SH-SY5Y (cell line): ENCODE measurements around the gene SMIM33.

Experiments used
- GATA2 ChIP-seq: IDR thresholded peaks from 2 replicates; pipeline ENCODE4 v1.6.1; 2011; ENCODE audit warnings: mild to moderate bottlenecking, low read depth, low read length
- GATA3 ChIP-seq: IDR thresholded peaks from 2 replicates; pipeline ENCODE4 v1.6.1; 2011; ENCODE audit warnings: low read depth, mild to moderate bottlenecking, low read length, moderate library complexity

DNA sequence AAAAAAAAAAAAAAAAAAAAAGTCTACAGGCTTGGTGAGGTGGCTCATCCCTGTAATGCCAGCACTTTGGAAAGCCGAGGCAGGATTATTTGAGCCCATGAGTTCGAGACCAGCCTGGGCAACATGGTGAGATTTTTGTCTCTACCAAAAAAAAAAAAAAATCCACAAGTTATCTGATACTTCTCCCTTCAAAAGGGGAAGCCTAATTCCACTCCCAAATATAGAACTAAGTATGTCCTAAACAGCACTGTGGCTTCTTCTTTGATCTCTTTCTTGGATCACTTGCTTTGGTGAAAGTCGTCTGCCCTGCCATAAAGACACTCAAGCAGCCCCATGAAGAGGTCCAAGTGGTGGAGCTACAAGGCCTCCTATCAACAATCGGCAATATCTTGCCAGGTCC, 30.6 kb downstream of the SMIM33 start:
- no peak for TF ChIP-seq GATA2
- no peak for TF ChIP-seq GATA3
